Adrenal gland (tissue), 5 donors: ENCODE results near the gene FAM118B.

Source experiments
- POLR2A ChIP-seq, 2 donors: fragments of 450-650 bp; IDR thresholded peaks; one replicate each; pipeline ENCODE4 v1.6.1; 2017; ENCODE audit warnings: antibody characterized with exemption in 2 of 2, mild to moderate bottlenecking in 2 of 2, moderate library complexity in 1 of 2
- TF ChIP-seq, protein P1 (sequence below), 6 experiments: fragments of 450-650 bp in 4 of 6; fragments of 200-600 bp in 2 of 6; sonication (generic) in 1 of 6; IDR thresholded peaks; 1 replicate in 5 of 6; 2 replicates in 1 of 6; pipeline versions ENCODE4 v1.5.1 to v1.8.0; 2016 to 2021; ENCODE audit warnings: antibody characterized with exemption in 6 of 6, mild to moderate bottlenecking in 2 of 6, moderate library complexity in 1 of 6
- donor health status: DM: no; HTN: no; CAD: no.

DNA sequence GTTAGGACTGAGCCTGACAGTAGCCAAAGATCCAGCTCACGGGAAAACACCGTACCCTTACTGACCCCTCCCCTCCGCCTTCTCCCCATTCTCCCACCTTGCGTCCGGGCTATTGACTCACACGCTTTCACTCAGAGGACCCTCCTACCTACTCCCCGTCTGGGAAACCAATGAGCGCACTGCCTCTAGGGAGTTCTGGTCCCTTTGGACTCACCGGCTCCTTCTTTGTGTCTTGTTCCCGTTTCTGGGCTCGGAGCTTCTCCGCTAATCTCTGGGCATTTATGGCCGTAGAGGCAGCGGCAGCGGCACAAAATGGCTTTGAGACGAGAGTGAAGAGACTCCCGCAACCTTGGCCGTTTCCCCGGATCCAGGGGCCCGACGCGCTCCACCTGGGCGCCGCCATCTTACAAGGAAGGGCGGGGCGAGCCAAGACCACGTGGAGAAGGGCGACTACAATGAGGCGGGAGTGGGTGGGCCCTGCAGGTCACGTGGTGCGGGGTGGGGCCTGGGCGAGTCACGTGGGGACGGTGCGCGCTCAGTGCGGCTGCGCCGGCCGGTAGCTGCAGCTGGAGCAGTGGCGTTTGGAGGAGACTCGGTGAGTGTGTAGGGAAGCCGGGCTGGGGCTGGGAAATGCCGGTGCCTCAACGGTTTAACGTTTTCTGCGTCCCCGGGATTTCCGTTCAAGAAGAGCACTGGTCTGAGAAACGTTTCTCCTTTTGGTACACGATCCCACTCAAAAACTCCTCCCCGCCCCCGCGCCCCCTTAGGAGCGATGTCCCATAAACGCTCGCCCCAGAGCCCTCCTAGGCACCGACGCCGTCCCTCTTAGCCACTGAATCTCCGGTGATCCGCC is at the start of gene FAM118B, which contains the start of gene RPUSD4:
- TF ChIP-seq POLR2A (IDR thresholded peaks at IDR 0.05): peak in 1 of 2 donors; percentile 86
- TF ChIP-seq, protein P1, sequence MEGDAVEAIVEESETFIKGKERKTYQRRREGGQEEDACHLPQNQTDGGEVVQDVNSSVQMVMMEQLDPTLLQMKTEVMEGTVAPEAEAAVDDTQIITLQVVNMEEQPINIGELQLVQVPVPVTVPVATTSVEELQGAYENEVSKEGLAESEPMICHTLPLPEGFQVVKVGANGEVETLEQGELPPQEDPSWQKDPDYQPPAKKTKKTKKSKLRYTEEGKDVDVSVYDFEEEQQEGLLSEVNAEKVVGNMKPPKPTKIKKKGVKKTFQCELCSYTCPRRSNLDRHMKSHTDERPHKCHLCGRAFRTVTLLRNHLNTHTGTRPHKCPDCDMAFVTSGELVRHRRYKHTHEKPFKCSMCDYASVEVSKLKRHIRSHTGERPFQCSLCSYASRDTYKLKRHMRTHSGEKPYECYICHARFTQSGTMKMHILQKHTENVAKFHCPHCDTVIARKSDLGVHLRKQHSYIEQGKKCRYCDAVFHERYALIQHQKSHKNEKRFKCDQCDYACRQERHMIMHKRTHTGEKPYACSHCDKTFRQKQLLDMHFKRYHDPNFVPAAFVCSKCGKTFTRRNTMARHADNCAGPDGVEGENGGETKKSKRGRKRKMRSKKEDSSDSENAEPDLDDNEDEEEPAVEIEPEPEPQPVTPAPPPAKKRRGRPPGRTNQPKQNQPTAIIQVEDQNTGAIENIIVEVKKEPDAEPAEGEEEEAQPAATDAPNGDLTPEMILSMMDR (IDR thresholded peaks at IDR 0.05): no peak
